Measurements from ENCODE around the gene NR3C1.
A peak's percentile ranks its signal among the peaks of the same experiment; 100 is the strongest.

Gene NR3C1

DNA sequence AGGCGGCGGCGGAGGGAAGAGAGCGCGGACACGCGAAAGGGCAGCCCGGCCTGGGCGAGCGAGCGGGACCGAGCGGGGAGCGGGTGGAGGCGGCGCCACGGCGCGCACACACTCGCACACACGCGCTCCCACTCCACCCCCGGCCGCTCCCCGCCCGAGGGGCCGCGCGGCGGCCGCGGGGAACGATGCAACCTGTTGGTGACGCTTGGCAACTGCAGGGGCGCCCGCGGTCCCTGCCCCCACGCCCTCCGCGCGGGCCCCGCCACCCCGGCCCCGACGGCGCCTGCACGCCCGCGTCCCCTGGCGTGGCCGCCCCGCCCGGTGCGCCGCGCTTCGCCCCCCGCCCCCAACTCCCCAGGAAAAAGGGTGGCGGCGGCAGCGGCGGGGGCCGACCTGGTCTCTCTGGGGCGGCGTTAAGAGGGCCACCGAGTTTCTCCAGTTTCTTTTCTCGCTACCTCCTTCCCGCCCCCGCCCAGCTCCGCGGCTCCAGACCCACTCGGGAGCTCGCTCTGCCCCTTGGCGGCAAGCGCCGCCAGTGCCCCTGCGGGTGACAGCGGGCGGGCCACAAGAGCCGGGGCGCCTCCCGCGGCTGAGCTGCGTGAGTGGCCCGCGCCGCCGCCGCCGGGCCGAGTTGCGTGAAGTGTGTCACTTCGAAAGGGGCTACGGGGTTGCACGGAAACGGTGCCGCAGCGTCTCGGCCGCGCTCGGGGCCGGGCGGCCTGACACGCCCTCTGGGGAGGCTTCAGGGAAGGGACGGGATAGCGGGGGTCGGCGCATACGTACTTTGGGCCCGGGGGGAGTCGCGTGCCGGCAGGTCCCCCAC, at the start of gene NR3C1:
NR3C1 (minus strand) TSS at position 94 of the 823 bp plus-strand sequence. CDS start 2,847 bp downstream, outside the sequence.
- peak; percentile 95 for DNase-seq (ENCODE audit: low read depth)
- peak within 1 kb of the TSS; percentile 94 for H3K4me3 ChIP-seq (ENCODE audit: low read depth, low read length)
- TF ChIP-seq, protein P1, sequence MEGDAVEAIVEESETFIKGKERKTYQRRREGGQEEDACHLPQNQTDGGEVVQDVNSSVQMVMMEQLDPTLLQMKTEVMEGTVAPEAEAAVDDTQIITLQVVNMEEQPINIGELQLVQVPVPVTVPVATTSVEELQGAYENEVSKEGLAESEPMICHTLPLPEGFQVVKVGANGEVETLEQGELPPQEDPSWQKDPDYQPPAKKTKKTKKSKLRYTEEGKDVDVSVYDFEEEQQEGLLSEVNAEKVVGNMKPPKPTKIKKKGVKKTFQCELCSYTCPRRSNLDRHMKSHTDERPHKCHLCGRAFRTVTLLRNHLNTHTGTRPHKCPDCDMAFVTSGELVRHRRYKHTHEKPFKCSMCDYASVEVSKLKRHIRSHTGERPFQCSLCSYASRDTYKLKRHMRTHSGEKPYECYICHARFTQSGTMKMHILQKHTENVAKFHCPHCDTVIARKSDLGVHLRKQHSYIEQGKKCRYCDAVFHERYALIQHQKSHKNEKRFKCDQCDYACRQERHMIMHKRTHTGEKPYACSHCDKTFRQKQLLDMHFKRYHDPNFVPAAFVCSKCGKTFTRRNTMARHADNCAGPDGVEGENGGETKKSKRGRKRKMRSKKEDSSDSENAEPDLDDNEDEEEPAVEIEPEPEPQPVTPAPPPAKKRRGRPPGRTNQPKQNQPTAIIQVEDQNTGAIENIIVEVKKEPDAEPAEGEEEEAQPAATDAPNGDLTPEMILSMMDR (IDR thresholded peaks at IDR 0.05; ENCODE audit: insufficient read depth, low read depth, low read length, missing control alignments): peak; percentile 74

DNA sequence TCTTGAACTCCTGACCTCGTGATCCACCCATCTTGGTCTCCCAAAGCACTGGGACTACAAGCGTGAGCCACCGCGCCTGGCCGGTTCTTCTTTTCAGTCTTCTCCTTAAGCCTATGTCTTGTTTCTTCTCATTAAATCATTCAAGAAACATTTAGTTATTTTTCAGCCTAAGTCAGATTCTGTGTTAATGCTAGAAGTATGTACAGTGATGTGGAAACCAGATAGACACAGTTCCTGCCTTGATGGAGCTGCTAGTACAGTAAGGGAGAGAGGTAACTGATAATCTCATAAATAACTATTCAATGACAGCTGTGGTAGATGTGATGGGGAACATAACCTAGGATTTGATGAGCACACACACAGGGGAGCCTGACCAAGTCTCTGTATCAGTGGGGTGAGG, 46.3 kb upstream of the NR3C1 start:
- no peak for DNase-seq (ENCODE audit: low read depth)
- no peak overlapping the region for H3K4me3 ChIP-seq (ENCODE audit: low read depth, low read length)
- TF ChIP-seq, protein P1 (IDR thresholded peaks at IDR 0.05; ENCODE audit: insufficient read depth, low read depth, low read length, missing control alignments): no peak

DNA sequence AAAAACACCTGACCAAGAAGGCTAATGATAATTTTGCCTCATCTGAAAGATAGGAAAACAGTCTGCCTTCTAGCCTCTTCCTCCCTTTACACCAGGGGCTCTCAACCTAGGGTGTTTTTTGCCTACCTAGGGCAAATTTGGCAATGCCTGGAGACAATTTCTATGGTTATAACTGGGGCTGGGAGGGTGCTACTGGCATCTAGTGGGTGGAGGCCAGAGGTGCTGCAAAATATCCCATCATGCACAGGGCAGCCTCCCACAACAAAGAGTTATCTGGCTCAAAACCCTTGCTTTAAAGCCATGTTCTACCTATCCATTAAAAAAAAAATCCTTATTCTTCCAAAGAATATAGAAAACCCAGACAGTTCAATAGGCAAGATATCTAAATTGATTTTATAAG, 45.0 kb upstream of the NR3C1 start:
- DNase-seq (ENCODE audit: low read depth): peak; percentile 26
- TF ChIP-seq, protein P1 (IDR thresholded peaks at IDR 0.05; ENCODE audit: insufficient read depth, low read depth, low read length, missing control alignments): peak; percentile 9
- no peak overlapping the region for H3K4me3 ChIP-seq (ENCODE audit: low read depth, low read length)

DNA sequence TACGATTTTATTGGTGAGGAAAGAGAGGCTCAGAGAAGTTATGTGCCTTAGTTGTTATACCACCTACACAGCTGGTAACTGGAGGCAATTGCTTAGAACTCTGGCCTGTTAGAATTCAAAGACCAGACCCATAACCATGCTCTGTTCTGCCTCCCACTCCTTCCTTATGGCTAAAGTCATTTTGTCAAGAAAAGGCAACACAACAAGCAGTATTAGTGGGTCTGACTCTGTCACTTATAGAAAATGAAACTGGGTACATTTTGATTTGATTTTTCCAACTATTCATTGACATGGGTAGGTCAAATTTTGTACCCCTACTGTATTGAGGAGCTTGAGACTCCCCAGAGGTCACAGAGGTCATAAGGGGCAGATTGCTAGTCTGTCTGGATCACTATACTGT, 44.5 kb upstream of the NR3C1 start:
- no peak overlapping the region for H3K4me3 ChIP-seq (ENCODE audit: low read depth, low read length)
- no peak for DNase-seq (ENCODE audit: low read depth)
- TF ChIP-seq, protein P1 (IDR thresholded peaks at IDR 0.05; ENCODE audit: insufficient read depth, low read depth, low read length, missing control alignments): no peak

DNA sequence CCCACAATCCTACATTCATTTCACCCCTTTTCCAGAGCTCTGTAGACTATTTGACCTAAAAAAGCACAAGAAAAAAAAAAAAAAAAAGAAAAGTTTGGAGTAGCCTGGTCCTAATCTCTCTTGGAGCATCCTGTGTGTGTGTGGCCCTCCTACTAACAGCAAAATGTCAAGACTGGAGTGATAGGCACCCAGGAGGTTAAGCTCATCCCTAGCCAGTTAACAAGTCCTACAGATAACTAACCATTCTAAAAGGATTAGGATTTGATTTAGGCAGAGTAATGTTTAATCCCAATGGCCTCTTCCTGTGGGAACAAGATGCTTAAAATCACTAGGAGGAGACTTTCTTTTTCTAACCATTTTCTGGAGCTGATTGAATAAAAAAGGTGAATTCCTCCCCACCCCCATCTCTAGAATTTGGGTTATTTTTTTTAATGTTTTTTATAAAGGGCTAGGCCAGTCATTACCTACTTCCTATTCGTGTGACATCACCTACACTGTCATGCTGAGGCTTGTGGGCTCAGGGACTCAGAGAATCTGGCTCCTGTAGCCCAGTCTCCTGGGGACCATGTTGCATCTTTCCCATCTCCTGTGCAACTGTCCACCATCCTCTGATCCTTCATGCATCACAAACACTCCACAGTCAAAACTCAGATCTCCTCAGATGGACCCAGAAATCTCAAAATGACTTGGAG, 43.2 kb upstream of the NR3C1 start:
- no peak overlapping the region for H3K4me3 ChIP-seq (ENCODE audit: low read depth, low read length)
- TF ChIP-seq, protein P1 (IDR thresholded peaks at IDR 0.05; ENCODE audit: insufficient read depth, low read depth, low read length, missing control alignments): no peak
- DNase-seq (ENCODE audit: low read depth): peak; percentile 25

DNA sequence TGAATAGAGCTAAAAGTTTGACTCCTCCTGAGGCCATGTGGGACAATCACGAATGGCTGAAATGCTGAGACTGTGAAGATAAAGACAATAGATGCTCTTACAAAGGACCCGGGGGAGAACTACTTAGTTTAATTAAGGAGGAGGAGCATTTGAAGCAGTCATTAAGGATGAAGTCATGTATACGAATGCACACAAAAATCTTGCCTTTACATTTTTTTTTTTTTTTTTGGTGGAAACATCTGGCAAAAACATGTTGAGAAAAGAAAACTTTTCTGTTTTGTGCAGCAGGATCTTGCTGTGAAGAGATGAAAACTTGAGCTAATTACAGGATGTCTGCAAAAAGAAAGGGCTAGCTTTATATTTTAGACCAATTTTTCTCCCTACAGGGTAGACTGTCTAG, 42.3 kb upstream of the NR3C1 start:
- DNase-seq (ENCODE audit: low read depth): no peak
- no peak overlapping the region for H3K4me3 ChIP-seq (ENCODE audit: low read depth, low read length)
- TF ChIP-seq, protein P1 (IDR thresholded peaks at IDR 0.05; ENCODE audit: insufficient read depth, low read depth, low read length, missing control alignments): no peak
